HL-60 (cell line): ENCODE results near the gene RSAD1.

Experiments
- DNase-seq, 2 experiments: peaks; one replicate each; pipeline ENCODE4 v3.0.0-alpha.2; 2010 to 2020; ENCODE audit warnings: low read depth in 1 of 2, low spot score in 1 of 2
- H3K27ac ChIP-seq: fragments of 250-450 bp; sonication (Bioruptor Pico); replicated peaks from 2 replicates; pipeline ENCODE4 v1.5.1; 2020; ENCODE audit warnings: mild to moderate bottlenecking, moderate library complexity
- H3K27me3 ChIP-seq: fragments of 250-450 bp; sonication (Bioruptor Pico); 2 replicates; pipeline ENCODE4 v1.5.1; 2021; ENCODE audit warnings: mild to moderate bottlenecking, moderate library complexity; ENCODE audit not compliant: insufficient read depth, poor library complexity, severe bottlenecking
- H3K4me3 ChIP-seq: replicated peaks from 2 replicates; pipeline ENCODE4 v1.5.1; 2011; ENCODE audit warnings: mild to moderate bottlenecking, control low read depth, low read length; ENCODE audit not compliant: insufficient read depth
- CTCF ChIP-seq: IDR thresholded peaks from one replicate; pipeline ENCODE4 v1.5.1; 2011; ENCODE audit warnings: low read length, control low read depth, inconsistent platforms; ENCODE audit not compliant: insufficient read depth
- GABPA ChIP-seq: IDR thresholded peaks from 2 replicates; pipeline ENCODE4 v1.6.1; 2012; ENCODE audit warnings: low read depth
- POLR2AphosphoS5 ChIP-seq: IDR thresholded peaks from 2 replicates; pipeline ENCODE4 v1.6.1; 2012; ENCODE audit warnings: low read depth
- REST ChIP-seq: IDR thresholded peaks from 2 replicates; pipeline ENCODE4 v1.6.1; 2012; ENCODE audit warnings: low read depth; ENCODE audit not compliant: insufficient replicate concordance
- SPI1 ChIP-seq: IDR thresholded peaks from 2 replicates; pipeline ENCODE4 v1.6.1; 2012; ENCODE audit warnings: low read depth, mild to moderate bottlenecking, borderline replicate concordance

RSAD1 gene

GRCh38 chr17:50535407-50535806, 56.7 kb downstream of the RSAD1 start:
- DNase-seq = no peak
- H3K27ac ChIP-seq = no peak overlapping the region
- H3K4me3 ChIP-seq = no peak overlapping the region
- H3K27me3 ChIP-seq = peaks cover 31% of the 10 kb centered on the region
- no peak for TF ChIP-seq POLR2AphosphoS5
- TF ChIP-seq SPI1 = no peak
- TF ChIP-seq CTCF = no peak
- no peak for TF ChIP-seq REST
- no peak for TF ChIP-seq GABPA
